Measurements from ENCODE around the gene SPAG5. TPM values are rescaled to one million over a fixed set of nuclear protein-coding genes. Genes with fewer than 3 reads are reported as not detected.

SPAG5 gene
- total RNA-seq, result 32.1 to 45.2 TPM (median 42.0 TPM) in 3 replicates

GRCh38 chr17:28598799-28599310, at the start of gene SPAG5:
TSS of gene SPAG5 (minus strand) at chr17:28599025. CDS start at chr17:28598946, 79 bp downstream.
- TF ChIP-seq CTCF (IDR thresholded peaks at IDR 0.05; ENCODE audit: unreplicated experiment), result no peak
- Mint-ChIP-seq H3K9me3 (no peaks in the 10 kb centered on the region), H3K4me1 (peaks cover 19% of the 10 kb centered on the region), H3K27ac (peak within 1 kb of the TSS; percentile 91), H3K36me3 (no peaks in the 10 kb centered on the region), H3K27me3 (ENCODE audit: low read depth) (no peaks in the 10 kb centered on the region), H3K4me3 (peak within 1 kb of the TSS; percentile 84)
- DNase-seq (ENCODE audit: low spot score in 2 of 2, unreplicated experiment in 2 of 2), result peak; percentile 88 to 96

GRCh38 chr17:28646039-28646754, 47.4 kb upstream of the SPAG5 start:
- no peaks in the 10 kb centered on the region for H3K27me3 Mint-ChIP-seq (ENCODE audit: low read depth)
- peak overlapping the region; percentile 73 for H3K27ac Mint-ChIP-seq
- H3K4me1 Mint-ChIP-seq, result peaks cover 29% of the 10 kb centered on the region
- TF ChIP-seq CTCF (IDR thresholded peaks at IDR 0.05; ENCODE audit: unreplicated experiment), result no peak
- H3K36me3 Mint-ChIP-seq, result peaks cover 18% of the 10 kb centered on the region
- no peak for DNase-seq (ENCODE audit: low spot score in 2 of 2, unreplicated experiment in 2 of 2)
- peak overlapping the region; percentile 83 for H3K4me3 Mint-ChIP-seq
- H3K9me3 Mint-ChIP-seq, result no peaks in the 10 kb centered on the region

- no peak for DNase-seq (ENCODE audit: low spot score in 2 of 2, unreplicated experiment in 2 of 2)
- H3K36me3 Mint-ChIP-seq, result peaks cover 19% of the 10 kb centered on the region
- peaks cover 29% of the 10 kb centered on the region for H3K4me1 Mint-ChIP-seq
- no peaks in the 10 kb centered on the region for H3K27me3 Mint-ChIP-seq (ENCODE audit: low read depth)
- no peaks in the 10 kb centered on the region for H3K9me3 Mint-ChIP-seq
- H3K4me3 Mint-ChIP-seq, result peak overlapping the region; percentile 83
- peak overlapping the region; percentile 73 for H3K27ac Mint-ChIP-seq
- no peak for TF ChIP-seq CTCF (IDR thresholded peaks at IDR 0.05; ENCODE audit: unreplicated experiment)
These were observed 46.7 kb upstream of the SPAG5 start for GRCh38 chr17:28645576-28645939.

GRCh38 chr17:28644787-28645575, 46.2 kb upstream of the SPAG5 start, which contains the start of gene BLTP2:
TSS of gene BLTP2 (minus strand) at chr17:28645158. CDS start at chr17:28645056, 102 bp downstream.
- no peaks in the 10 kb centered on the region for H3K9me3 Mint-ChIP-seq
- peaks cover 22% of the 10 kb centered on the region for H3K36me3 Mint-ChIP-seq
- peak within 1 kb of the TSS; percentile 89 for H3K27ac Mint-ChIP-seq
- peaks cover 29% of the 10 kb centered on the region for H3K4me1 Mint-ChIP-seq
- DNase-seq (ENCODE audit: low spot score in 2 of 2, unreplicated experiment in 2 of 2), result peak; percentile 88 to 92
- H3K4me3 Mint-ChIP-seq, result peak within 1 kb of the TSS; percentile 83
- TF ChIP-seq CTCF (IDR thresholded peaks at IDR 0.05; ENCODE audit: unreplicated experiment), result no peak
- no peaks in the 10 kb centered on the region for H3K27me3 Mint-ChIP-seq (ENCODE audit: low read depth)

GRCh38 chr17:28643983-28644786, 45.4 kb upstream of the SPAG5 start:
- peak; percentile 63 for TF ChIP-seq CTCF (IDR thresholded peaks at IDR 0.05; ENCODE audit: unreplicated experiment)
- Mint-ChIP-seq H3K9me3 (no peaks in the 10 kb centered on the region), H3K4me3 (peak overlapping the region; percentile 83), H3K27me3 (ENCODE audit: low read depth) (no peaks in the 10 kb centered on the region), H3K27ac (peak overlapping the region; percentile 89), H3K36me3 (peaks cover 28% of the 10 kb centered on the region), H3K4me1 (peaks cover 29% of the 10 kb centered on the region)
- peak in 1 of 2 experiments; percentile 41 for DNase-seq (ENCODE audit: low spot score in 2 of 2, unreplicated experiment in 2 of 2)
